HG02885 (cell line): ENCODE measurements around the gene TBKBP1.
"Not testable (repeated sequence)": the region's sequence is repeated elsewhere in the genome, so short reads cannot be mapped to it uniquely, and the experiment has no call there.

Source experiments
- ATAC-seq: cut with Tn5 transposase; IDR thresholded peaks from one replicate; pipeline ENCODE4 v1.9.1; 2021; ENCODE audit warnings: mild to moderate bottlenecking; ENCODE audit not compliant: unreplicated experiment, poor library complexity

The TBKBP1 gene

DNA sequence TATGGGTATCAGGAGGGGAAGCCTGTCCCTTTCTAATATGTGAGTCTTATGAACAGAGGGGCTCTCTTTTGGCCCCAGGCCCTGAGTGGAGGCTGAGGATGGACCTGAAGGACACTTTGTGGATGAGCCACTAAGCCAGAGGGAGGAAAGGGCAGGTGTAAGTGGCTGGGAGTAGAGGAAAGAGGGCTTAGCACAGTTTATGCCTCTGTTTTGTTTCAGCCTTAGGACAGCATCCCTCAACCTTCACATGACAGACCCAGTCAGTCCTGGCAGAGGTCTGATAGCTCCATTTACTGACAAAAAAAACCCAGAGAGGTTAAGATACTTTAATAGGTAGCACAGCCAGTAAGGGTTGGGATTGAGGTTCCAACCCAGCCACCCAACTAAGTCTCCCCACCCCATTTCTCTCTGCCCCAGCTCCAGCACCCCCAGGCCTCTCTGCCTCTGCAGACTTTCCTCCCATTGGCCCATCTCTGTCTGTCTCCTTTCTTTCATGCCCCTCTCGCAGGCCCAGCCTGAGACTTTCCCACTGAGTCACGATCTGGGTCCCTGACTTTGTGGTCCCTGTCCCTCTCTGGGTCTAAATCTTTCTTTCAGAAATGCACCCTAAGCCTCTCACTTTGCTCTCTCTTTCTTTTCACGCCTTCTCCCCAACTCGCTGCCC is 34.4 kb downstream of the TBKBP1 start:
- no peak for ATAC-seq

GRCh38 chr17:47729476-47729875 is 35.5 kb downstream of the TBKBP1 start:
- no peak for ATAC-seq

GRCh38 chr17:47730681-47731080 is 36.7 kb downstream of the TBKBP1 start:
- ATAC-seq, result no peak

DNA sequence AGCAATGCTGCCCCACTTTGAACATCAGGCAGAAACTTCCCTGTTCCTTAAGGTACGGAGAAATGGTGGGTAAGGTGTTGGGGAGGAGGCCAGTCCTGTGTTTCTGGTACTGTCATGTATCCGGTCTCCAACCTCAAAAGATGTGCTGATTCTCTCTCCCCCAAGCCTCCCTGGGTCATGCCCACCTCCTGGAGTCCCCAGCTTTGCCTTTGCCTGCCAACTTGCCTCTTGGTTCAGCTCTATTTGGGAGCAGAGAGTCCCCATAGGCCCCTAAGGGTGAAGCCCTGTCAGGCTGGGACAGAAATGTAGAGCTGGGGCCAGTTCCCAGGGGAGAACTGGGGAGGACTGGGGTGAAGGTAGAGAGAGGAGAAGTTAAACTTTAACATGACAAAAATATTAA is 37.4 kb downstream of the TBKBP1 start:
- no peak for ATAC-seq

- ATAC-seq, result no peak
These were observed 38.6 kb downstream of the TBKBP1 start for GRCh38 chr17:47732399-47733046.

DNA sequence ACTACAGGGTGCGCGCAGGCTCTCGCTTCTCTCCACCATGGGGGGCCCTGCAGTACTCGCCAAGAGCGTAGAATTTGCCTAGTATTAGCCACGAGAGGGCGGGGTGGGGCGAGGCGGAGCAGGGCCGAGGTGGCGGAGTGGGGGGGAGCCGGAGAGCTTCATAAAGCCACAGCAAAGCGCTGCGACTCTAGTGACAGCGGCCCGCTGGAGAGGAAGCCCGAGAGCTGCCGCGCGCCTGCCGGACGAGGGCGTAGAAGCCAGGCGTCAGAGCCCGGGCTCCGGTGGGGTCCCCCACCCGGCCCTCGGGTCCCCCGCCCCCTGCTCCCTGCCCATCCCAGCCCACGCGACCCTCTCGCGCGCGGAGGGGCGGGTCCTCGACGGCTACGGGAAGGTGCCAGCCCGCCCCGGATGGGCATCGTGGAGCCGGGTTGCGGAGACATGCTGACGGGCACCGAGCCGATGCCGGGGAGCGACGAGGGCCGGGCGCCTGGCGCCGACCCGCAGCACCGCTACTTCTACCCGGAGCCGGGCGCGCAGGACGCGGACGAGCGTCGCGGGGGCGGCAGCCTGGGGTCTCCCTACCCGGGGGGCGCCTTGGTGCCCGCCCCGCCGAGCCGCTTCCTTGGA is 39.2 kb downstream of the TBKBP1 start, which contains the start of gene TBX21:
Gene TBX21 (plus strand): TSS at position 190 of the 627 bp plus-strand sequence. CDS start 219 bp downstream, at position 409.
- ATAC-seq, result peak; percentile 64

DNA sequence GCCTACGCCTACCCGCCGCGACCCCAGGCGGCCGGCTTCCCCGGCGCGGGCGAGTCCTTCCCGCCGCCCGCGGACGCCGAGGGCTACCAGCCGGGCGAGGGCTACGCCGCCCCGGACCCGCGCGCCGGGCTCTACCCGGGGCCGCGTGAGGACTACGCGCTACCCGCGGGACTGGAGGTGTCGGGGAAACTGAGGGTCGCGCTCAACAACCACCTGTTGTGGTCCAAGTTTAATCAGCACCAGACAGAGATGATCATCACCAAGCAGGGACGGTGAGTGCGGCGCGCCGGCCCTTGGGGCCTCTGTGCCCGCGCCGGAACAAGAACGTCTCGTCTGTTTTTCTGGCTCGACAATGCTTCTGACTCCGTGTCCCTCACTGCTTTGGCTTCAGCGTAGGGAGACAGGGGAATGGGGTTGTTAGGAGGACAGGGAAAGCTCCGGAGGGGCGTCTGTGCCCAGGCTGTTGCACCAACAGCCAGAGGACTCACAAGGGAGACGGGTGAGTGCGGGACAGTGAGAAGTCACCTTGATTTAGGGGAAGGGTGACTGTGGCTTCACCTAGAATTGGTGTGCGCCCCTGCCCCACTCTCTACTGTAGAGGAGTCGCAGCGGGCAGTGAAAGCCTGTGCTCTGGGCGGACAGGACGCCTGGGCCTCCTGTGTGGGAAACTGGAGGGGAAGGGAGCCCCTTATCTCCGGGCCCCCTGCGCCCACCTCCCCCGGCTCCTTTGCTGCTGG is 39.9 kb downstream of the TBKBP1 start:
- peak; percentile 27 for ATAC-seq

GRCh38 chr17:47735139-47735464 is 41.1 kb downstream of the TBKBP1 start:
- no peak for ATAC-seq

DNA sequence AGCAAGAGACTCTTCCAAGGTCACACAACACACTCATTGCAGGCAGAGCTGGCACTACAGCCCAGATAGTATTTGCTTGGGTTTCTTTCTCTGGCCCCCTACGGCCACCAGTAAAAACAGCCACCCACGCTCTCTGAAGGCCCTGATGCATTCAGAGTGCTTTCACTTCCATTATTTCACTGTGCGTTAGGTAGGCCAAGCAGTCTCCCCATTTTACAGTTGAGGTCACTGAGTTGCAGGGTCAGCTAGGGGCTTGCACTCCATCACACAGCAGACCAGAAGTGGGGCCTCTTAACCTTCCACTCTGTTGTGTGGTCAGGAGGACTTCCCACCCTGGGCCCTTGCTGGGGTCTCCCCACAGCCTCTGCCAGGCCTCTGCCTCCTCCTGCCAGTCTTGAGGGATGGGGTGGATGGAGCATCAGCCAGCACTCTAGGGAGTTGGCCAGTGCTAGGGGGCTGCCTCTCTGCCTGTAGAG is 41.6 kb downstream of the TBKBP1 start:
- ATAC-seq, result peak; percentile 59

- ATAC-seq, result no peak
These were observed 42.8 kb downstream of the TBKBP1 start for GRCh38 chr17:47736501-47737495.

GRCh38 chr17:47738178-47738577 is 44.2 kb downstream of the TBKBP1 start:
- ATAC-seq, result no peak

- ATAC-seq, result no peak
These were observed 45.2 kb downstream of the TBKBP1 start for GRCh38 chr17:47739150-47739549.

DNA sequence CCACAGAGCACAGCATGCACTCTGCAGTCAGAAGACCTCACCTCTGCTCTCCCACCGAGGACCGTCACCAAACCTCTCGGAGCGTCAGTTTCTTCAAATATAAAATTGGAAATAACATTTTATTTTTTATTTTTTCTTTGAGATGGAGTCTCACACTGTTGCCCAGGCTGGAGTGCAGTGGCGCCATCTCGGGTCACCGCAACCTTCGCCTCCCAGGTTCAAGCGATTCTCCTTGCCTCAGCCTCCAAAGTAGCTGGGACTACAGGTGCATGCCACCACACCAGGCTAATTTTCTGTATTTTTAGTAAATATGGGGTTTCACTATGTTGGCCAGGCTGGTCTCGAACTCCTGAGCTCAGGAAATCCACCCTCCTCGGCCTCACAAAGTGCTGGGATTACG is 46.0 kb downstream of the TBKBP1 start:
- not testable (repeated sequence) for ATAC-seq

GRCh38 chr17:47741109-47741792 is 47.3 kb downstream of the TBKBP1 start:
- ATAC-seq, result no peak

- ATAC-seq, result no peak
These were observed 47.8 kb downstream of the TBKBP1 start for GRCh38 chr17:47741793-47742145.

DNA sequence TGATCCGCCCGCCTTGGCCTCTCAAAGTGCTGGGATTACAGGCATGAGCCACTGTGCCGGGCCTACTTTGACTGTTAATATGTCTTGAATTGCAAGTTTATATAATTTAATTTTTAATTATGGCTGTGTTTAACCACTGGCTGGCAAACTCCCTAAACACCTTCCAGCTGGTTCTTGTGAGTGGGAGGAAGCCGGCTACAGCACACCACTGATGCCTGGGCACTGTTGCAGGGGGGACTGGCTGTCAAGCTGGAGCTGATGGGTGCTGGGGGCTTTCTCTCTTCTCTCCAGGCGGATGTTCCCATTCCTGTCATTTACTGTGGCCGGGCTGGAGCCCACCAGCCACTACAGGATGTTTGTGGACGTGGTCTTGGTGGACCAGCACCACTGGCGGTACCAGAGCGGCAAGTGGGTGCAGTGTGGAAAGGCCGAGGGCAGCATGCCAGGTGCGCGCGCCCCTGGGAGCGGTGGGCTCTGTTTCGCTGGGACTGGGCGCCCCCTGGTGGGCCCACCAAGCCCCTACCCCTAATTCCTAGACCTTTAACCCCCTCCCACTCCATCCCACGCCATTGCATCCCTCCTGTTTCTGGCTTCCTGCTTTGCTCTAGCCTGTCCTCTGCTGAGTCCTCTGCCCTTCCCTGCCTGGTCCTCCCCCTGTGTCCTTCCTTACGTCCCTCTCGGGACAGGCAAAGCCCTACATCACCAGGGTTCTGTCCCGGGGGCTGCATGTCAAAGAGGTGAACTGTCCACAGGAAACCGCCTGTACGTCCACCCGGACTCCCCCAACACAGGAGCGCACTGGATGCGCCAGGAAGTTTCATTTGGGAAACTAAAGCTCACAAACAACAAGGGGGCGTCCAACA is 48.6 kb downstream of the TBKBP1 start:
- ATAC-seq, result no peak

DNA sequence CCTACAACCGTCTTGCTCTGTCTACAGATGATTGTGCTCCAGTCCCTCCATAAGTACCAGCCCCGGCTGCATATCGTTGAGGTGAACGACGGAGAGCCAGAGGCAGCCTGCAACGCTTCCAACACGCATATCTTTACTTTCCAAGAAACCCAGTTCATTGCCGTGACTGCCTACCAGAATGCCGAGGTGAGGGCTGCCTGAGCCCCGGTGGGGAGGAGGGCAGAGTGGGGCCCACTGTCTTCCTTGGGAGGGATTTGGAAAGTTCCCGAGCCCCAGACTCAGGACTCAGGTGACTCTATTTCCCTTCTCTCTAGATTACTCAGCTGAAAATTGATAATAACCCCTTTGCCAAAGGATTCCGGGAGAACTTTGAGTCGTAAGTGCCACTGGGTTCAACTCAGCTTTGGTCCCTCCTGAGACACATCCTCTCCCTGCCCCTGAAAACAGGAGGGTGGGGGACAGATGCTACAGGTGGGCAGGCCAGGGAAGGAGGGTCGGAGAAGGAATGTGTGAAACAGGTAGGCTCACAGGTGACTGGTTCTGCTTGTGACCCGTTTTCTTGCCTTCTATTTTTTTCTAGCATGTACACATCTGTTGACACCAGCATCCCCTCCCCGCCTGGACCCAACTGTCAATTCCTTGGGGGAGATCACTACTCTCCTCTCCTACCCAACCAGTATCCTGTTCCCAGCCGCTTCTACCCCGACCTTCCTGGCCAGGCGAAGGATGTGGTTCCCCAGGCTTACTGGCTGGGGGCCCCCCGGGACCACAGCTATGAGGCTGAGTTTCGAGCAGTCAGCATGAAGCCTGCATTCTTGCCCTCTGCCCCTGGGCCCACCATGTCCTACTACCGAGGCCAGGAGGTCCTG is 50.4 kb downstream of the TBKBP1 start:
- no peak for ATAC-seq

- no peak for ATAC-seq
These were observed 51.0 kb downstream of the TBKBP1 start for GRCh38 chr17:47745037-47745380.
